K562 (cell line): ENCODE data around the gene ZNF860. TPM values are rescaled to one million over a fixed set of nuclear protein-coding genes. Genes with fewer than 3 reads are reported as not detected.

Experiments used
- ATAC-seq: fragments of 200-7000 bp; cut with Tn5 transposase; 3 replicates; pipeline ENCODE4 v1.9.1; 2020; ENCODE audit warnings: moderate library complexity
- BruUV-seq: library from RNA; stranded (reverse); fragments of 400-500 nt; replicated peaks from 2 replicates; lab custom pipeline; 2021; lab: Mats Ljungman, UMichigan
- CTCF ChIA-PET: fragments of 300-600 bp; formaldehyde crosslinking; extraction: SDS; loops from one replicate; lab custom pipeline; 2021; ENCODE audit warnings: low intra/inter-chr PET ratio; lab: Yijun Ruan, JAX
- POLR2A ChIA-PET: fragments of 300-600, 350-650 bp; sonication (Branson Sonifier 250); formaldehyde crosslinking; extraction: SDS; loops from one replicate; lab custom pipeline; 2021; ENCODE audit warnings: antibody characterized with exemption, inconsistent platforms; lab: Yijun Ruan, JAX
- DNase-seq, 4 experiments: peaks; one replicate each; pipeline versions ENCODE4 v3.0.0 to v3.0.0-alpha.2; 2011 to 2018; ENCODE audit warnings: low spot score in 3 of 4, mixed read lengths in 3 of 4; ENCODE audit errors: extremely low read depth in 1 of 4
- FAIRE-seq: peaks from 2 replicates; lab custom pipeline; 2011; peaks lifted over from hg19 to GRCh38; lab: Jason Lieb, UNC
- H2AFZ ChIP-seq: 2 replicates; pipeline ENCODE4 v1.6.0; 2011; ENCODE audit warnings: low read depth, low read length, control low read depth, inconsistent platforms
- H3K27ac ChIP-seq: fragments of 200-600 bp; 3 replicates; pipeline ENCODE4 v1.8.0; 2011; ENCODE audit warnings: low read depth, mild to moderate bottlenecking, control low read depth, inconsistent platforms, low read length, moderate library complexity, mixed read lengths; ENCODE audit errors: extremely low read depth
- H3K27me3 ChIP-seq, 2 experiments: fragments of 300-600 bp in 1 of 2; 2 replicates in 1 of 2; 3 replicates in 1 of 2; pipeline versions ENCODE4 v1.6.0 to v1.8.0; 2011; ENCODE audit warnings: inconsistent platforms in 2 of 2, low read length in 2 of 2, mild to moderate bottlenecking in 1 of 2, mixed read lengths in 1 of 2, moderate library complexity in 1 of 2; ENCODE audit not compliant: control insufficient read depth in 2 of 2, insufficient read depth in 2 of 2
- H3K36me3 ChIP-seq: fragments of 300-600 bp; 3 replicates; pipeline ENCODE4 v1.8.0; 2011; ENCODE audit warnings: mild to moderate bottlenecking, low read length, inconsistent platforms; ENCODE audit not compliant: control insufficient read depth, insufficient read depth
- H3K4me1 ChIP-seq, 2 experiments: fragments of 200-600 bp in 1 of 2; replicated peaks in 1 of 2; 2 replicates in 1 of 2; 3 replicates in 1 of 2; pipeline versions ENCODE4 v1.5.1 to v1.8.0; 2011; ENCODE audit warnings: inconsistent platforms in 2 of 2, low read length in 2 of 2, mild to moderate bottlenecking in 1 of 2, mixed read lengths in 1 of 2, moderate library complexity in 1 of 2; ENCODE audit not compliant: control insufficient read depth in 2 of 2, insufficient read depth in 2 of 2
- H3K4me2 ChIP-seq: 2 replicates; pipeline ENCODE4 v1.6.1; 2011; ENCODE audit warnings: low read length, control low read depth, inconsistent platforms, mixed read lengths; ENCODE audit not compliant: insufficient read depth
- H3K4me3 ChIP-seq: fragments of 200-600 bp; sonication (generic), shearing (Covaris generic); 2 replicates; pipeline ENCODE4 v1.5.1; 2016; ENCODE audit warnings: control low read depth, inconsistent platforms
- H3K79me2 ChIP-seq: fragments of 200-600 bp; 3 replicates; pipeline ENCODE4 v1.8.0; 2011; ENCODE audit warnings: low read length, inconsistent platforms; ENCODE audit not compliant: control insufficient read depth, insufficient read depth
- H3K9ac ChIP-seq, 2 experiments: 2 replicates each; pipeline versions ENCODE4 v1.6.0 to v1.6.1; 2011; ENCODE audit warnings: low read depth in 2 of 2, low read length in 2 of 2, control low read depth in 1 of 2, inconsistent platforms in 1 of 2, mild to moderate bottlenecking in 1 of 2, mixed read lengths in 1 of 2; ENCODE audit not compliant: insufficient read depth in 1 of 2
- H3K9me1 ChIP-seq: one replicate; pipeline ENCODE4 v1.6.0; 2011; ENCODE audit warnings: inconsistent platforms, mild to moderate bottlenecking, low read length, moderate library complexity; ENCODE audit not compliant: control insufficient read depth, insufficient read depth
- H3K9me3 ChIP-seq: replicated peaks from 2 replicates; pipeline ENCODE4 v1.5.1; 2011; ENCODE audit warnings: low read depth, low read length, inconsistent platforms; ENCODE audit not compliant: control insufficient read depth, insufficient read depth
- H4K20me1 ChIP-seq: replicated peaks from 2 replicates; pipeline ENCODE4 v1.6.1; 2011; ENCODE audit warnings: low read length, inconsistent platforms, mixed read lengths; ENCODE audit not compliant: control insufficient read depth, insufficient read depth
- FOXP4 ChIP-seq: sonication (generic); formaldehyde crosslinking; IDR thresholded peaks from 2 replicates; pipeline ENCODE4 v1.8.0; 2022; ENCODE audit warnings: mild to moderate bottlenecking, missing genetic modification reagents, borderline replicate concordance
- IRF2 ChIP-seq: sonication (generic); formaldehyde crosslinking; IDR thresholded peaks from 2 replicates; pipeline ENCODE4 v1.8.1; 2022; ENCODE audit warnings: mild to moderate bottlenecking, missing genetic modification reagents
- PML ChIP-seq: IDR thresholded peaks from 2 replicates; pipeline ENCODE4 v1.6.1; 2012; ENCODE audit warnings: low read length, inconsistent platforms
- SP2 ChIP-seq: IDR thresholded peaks from 2 replicates; pipeline ENCODE4 v1.6.1; 2011; ENCODE audit warnings: mild to moderate bottlenecking, low read depth, low read length, moderate library complexity; ENCODE audit not compliant: poor library complexity, severe bottlenecking; ENCODE audit errors: extremely low read depth
- SRF ChIP-seq, 2 experiments: fragments of 250-450, 450-650 bp in 1 of 2; sonication (Bioruptor Pico) in 1 of 2; sonication (generic) in 1 of 2; formaldehyde crosslinking; IDR thresholded peaks; 2 replicates each; pipeline versions ENCODE4 v1.5.0 to v1.5.1; 2020 to 2022; ENCODE audit warnings: mild to moderate bottlenecking in 1 of 2, missing genetic modification reagents in 1 of 2
- ZEB2 ChIP-seq: fragments of 450-650 bp; IDR thresholded peaks from 2 replicates; pipeline ENCODE4 v1.6.1; 2016
- ZNF696 ChIP-seq: fragments of 250-450 bp; sonication (Bioruptor Pico); conservative IDR thresholded peaks from 2 replicates; pipeline ENCODE4 v1.4.0; 2020; ENCODE audit warnings: mild to moderate bottlenecking, moderate library complexity
- WGBS: fragments of 100-300 bp; shearing (Covaris generic); methylation state at CpG from one replicate; pipeline ENCODE4 v1.1.6; 2016; ENCODE audit warnings: low coverage, mixed read lengths; ENCODE audit not compliant: insufficient coverage; ENCODE audit errors: missing lambda C conversion rate; 5-methylcytosine and 5-hydroxymethylcytosine counted together
- in situ Hi-C: fragments of 300-500 bp; cut with MboI; formaldehyde crosslinking; loops from 4 replicates; pipeline ENCODE4 v1.15.0; 2018; ENCODE audit warnings: inconsistent platforms, mixed read lengths
- intact Hi-C: fragments of 100-400 bp; cut with micrococcal nuclease; formaldehyde crosslinking; loops from 2 replicates; pipeline ENCODE4 v1.14.2; 2022
- polyA plus RNA-seq, 8 experiments: library from polyadenylated mRNA; depleted of rRNA in 4 of 8; stranded (reverse) in 5 of 8; unstranded in 3 of 8; fragments of >200 nt; fragmentation: Nextera tagmentation in 2 of 8; fragmentation: Illumina TruSeq in 1 of 8; extraction: Ambion mirVana in 2 of 8; extraction: Trizol in 1 of 8; gene quantifications; 2 replicates each; pipeline versions ENCODE4 v1.2.1 to v1.2.3, GENCODE V29; 2011 to 2014; ENCODE audit warnings: inconsistent platforms in 1 of 8, missing spikeins in 1 of 8
- total RNA-seq, 7 experiments: library from RNA; depleted of rRNA in 6 of 7; stranded (reverse); fragments of >200 nt in 6 of 7; fragmentation: Illumina TruSeq in 2 of 7; extraction: Trizol in 2 of 7; gene quantifications; 2 replicates each; pipeline versions ENCODE4 v1.2.1 to v1.2.3, GENCODE V29; 2011 to 2021; ENCODE audit warnings: low replicate concordance in 1 of 7
- TF ChIP-seq, protein P1 (sequence below): fragments of 200-600 bp; sonication (generic); IDR thresholded peaks from one replicate; pipeline ENCODE4 v1.6.1; 2012; ENCODE audit warnings: mild to moderate bottlenecking, low read depth, low read length, inconsistent platforms
- TF ChIP-seq, protein P2 (sequence below): sonication (generic); formaldehyde crosslinking; IDR thresholded peaks from 2 replicates; pipeline ENCODE4 v1.8.0; 2022; ENCODE audit warnings: mild to moderate bottlenecking, missing genetic modification reagents

ZNF860 gene
- total and polyA plus RNA-seq, 9 of the 15 experiments (the other 6 are each of a cell fraction or from before 2014, with no cell fraction given): not detected

DNA sequence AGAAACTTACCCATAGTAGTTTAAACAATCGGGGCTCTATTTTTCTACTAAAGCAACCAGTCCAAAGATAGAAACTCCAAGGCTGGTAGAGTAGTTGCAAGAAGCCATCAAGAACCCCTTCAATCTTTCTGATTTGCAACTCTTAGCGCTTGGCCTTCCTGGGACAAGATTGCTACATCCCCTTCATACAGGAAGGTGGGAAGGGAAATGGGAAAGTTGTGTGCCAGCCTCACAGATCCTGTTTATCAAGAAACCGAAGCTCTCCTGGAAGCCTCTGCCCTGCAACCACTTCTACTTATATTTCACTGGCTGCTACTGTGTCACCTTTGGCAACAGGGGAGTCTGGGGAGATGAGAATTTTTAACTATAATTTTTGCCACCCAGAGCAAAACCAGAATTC lies 46.7 kb upstream of the ZNF860 start:
- no peak overlapping the region for H3K4me2 ChIP-seq
- CTCF ChIA-PET: no interaction called here
- no TSS peak for BruUV-seq
- POLR2A ChIA-PET: no interaction called here
- WGBS: 3% methylated on average over 3 of the region's 3 CpGs
- DNase-seq (no peak), ATAC-seq (no peak), FAIRE-seq (no peak)
- no peak overlapping the region for H3K27ac ChIP-seq
- no peaks in the 10 kb centered on the region for H4K20me1 ChIP-seq
- no peaks in the 10 kb centered on the region for H3K27me3 ChIP-seq
- H2AFZ ChIP-seq: no peak overlapping the region
- intact Hi-C loops (no loop called here), in situ Hi-C loops (no loop called here)
- no peak overlapping the region for H3K4me3 ChIP-seq
- no peaks in the 10 kb centered on the region for H3K9me1 ChIP-seq
- no peaks in the 10 kb centered on the region for H3K4me1 ChIP-seq
- H3K36me3 ChIP-seq: no peaks in the 10 kb centered on the region
- no peak overlapping the region for H3K9ac ChIP-seq
- H3K9me3 ChIP-seq: no peaks in the 10 kb centered on the region
- TF ChIP-seq, protein P1, sequence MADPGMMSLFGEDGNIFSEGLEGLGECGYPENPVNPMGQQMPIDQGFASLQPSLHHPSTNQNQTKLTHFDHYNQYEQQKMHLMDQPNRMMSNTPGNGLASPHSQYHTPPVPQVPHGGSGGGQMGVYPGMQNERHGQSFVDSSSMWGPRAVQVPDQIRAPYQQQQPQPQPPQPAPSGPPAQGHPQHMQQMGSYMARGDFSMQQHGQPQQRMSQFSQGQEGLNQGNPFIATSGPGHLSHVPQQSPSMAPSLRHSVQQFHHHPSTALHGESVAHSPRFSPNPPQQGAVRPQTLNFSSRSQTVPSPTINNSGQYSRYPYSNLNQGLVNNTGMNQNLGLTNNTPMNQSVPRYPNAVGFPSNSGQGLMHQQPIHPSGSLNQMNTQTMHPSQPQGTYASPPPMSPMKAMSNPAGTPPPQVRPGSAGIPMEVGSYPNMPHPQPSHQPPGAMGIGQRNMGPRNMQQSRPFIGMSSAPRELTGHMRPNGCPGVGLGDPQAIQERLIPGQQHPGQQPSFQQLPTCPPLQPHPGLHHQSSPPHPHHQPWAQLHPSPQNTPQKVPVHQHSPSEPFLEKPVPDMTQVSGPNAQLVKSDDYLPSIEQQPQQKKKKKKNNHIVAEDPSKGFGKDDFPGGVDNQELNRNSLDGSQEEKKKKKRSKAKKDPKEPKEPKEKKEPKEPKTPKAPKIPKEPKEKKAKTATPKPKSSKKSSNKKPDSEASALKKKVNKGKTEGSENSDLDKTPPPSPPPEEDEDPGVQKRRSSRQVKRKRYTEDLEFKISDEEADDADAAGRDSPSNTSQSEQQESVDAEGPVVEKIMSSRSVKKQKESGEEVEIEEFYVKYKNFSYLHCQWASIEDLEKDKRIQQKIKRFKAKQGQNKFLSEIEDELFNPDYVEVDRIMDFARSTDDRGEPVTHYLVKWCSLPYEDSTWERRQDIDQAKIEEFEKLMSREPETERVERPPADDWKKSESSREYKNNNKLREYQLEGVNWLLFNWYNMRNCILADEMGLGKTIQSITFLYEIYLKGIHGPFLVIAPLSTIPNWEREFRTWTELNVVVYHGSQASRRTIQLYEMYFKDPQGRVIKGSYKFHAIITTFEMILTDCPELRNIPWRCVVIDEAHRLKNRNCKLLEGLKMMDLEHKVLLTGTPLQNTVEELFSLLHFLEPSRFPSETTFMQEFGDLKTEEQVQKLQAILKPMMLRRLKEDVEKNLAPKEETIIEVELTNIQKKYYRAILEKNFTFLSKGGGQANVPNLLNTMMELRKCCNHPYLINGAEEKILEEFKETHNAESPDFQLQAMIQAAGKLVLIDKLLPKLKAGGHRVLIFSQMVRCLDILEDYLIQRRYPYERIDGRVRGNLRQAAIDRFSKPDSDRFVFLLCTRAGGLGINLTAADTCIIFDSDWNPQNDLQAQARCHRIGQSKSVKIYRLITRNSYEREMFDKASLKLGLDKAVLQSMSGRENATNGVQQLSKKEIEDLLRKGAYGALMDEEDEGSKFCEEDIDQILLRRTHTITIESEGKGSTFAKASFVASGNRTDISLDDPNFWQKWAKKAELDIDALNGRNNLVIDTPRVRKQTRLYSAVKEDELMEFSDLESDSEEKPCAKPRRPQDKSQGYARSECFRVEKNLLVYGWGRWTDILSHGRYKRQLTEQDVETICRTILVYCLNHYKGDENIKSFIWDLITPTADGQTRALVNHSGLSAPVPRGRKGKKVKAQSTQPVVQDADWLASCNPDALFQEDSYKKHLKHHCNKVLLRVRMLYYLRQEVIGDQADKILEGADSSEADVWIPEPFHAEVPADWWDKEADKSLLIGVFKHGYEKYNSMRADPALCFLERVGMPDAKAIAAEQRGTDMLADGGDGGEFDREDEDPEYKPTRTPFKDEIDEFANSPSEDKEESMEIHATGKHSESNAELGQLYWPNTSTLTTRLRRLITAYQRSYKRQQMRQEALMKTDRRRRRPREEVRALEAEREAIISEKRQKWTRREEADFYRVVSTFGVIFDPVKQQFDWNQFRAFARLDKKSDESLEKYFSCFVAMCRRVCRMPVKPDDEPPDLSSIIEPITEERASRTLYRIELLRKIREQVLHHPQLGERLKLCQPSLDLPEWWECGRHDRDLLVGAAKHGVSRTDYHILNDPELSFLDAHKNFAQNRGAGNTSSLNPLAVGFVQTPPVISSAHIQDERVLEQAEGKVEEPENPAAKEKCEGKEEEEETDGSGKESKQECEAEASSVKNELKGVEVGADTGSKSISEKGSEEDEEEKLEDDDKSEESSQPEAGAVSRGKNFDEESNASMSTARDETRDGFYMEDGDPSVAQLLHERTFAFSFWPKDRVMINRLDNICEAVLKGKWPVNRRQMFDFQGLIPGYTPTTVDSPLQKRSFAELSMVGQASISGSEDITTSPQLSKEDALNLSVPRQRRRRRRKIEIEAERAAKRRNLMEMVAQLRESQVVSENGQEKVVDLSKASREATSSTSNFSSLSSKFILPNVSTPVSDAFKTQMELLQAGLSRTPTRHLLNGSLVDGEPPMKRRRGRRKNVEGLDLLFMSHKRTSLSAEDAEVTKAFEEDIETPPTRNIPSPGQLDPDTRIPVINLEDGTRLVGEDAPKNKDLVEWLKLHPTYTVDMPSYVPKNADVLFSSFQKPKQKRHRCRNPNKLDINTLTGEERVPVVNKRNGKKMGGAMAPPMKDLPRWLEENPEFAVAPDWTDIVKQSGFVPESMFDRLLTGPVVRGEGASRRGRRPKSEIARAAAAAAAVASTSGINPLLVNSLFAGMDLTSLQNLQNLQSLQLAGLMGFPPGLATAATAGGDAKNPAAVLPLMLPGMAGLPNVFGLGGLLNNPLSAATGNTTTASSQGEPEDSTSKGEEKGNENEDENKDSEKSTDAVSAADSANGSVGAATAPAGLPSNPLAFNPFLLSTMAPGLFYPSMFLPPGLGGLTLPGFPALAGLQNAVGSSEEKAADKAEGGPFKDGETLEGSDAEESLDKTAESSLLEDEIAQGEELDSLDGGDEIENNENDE: no peak
- no peak for TF ChIP-seq ZEB2
- TF ChIP-seq SP2: no peak
- TF ChIP-seq IRF2 (CRISPR knock-in tag): no peak
- TF ChIP-seq ZNF696 (CRISPR knock-in tag): no peak
- TF ChIP-seq, protein P2, sequence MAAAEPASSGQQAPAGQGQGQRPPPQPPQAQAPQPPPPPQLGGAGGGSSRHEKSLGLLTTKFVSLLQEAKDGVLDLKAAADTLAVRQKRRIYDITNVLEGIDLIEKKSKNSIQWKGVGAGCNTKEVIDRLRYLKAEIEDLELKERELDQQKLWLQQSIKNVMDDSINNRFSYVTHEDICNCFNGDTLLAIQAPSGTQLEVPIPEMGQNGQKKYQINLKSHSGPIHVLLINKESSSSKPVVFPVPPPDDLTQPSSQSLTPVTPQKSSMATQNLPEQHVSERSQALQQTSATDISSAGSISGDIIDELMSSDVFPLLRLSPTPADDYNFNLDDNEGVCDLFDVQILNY (CRISPR knock-in tag): no peak
- no peak for TF ChIP-seq PML
- TF ChIP-seq SRF (CRISPR knock-in tag; IDR thresholded peaks at IDR 0.05): no peak
- TF ChIP-seq FOXP4: no peak
- H3K79me2 ChIP-seq: no peaks in the 10 kb centered on the region
